ENCODE measurements around the gene CNNM2. TPM values are rescaled to one million over a fixed set of nuclear protein-coding genes. Genes with fewer than 3 reads are reported as not detected.
"Not testable (repeated sequence)": the region's sequence is repeated elsewhere in the genome, so short reads cannot be mapped to it uniquely, and the experiment has no call there.

CNNM2 gene
- total RNA-seq, 4 donors from 2014 or later: 9.9 to 21.0 (median 10.5) TPM

GRCh38 chr10:102998399-102998907, 80.4 kb downstream of the CNNM2 start:
- no peaks in the 10 kb centered on the region for H3K27me3 ChIP-seq
- H3K9me3 ChIP-seq: no peaks in the 10 kb centered on the region
- 91 to 97% methylated on average over 7 of the region's 7 CpGs for WGBS, 2 donors
- H3K4me3 ChIP-seq: no peak overlapping the region
- TF ChIP-seq CTCF (IDR thresholded peaks at IDR 0.05) (no peak), EP300 (IDR thresholded peaks at IDR 0.05) (no peak), POLR2A (IDR thresholded peaks at IDR 0.05) (no peak)
- no peaks in the 10 kb centered on the region for H3K4me1 ChIP-seq
- no peak for DNase-seq (ENCODE audit: low spot score in 2 of 2)
- H3K36me3 ChIP-seq: no peaks in the 10 kb centered on the region
- H3K27ac ChIP-seq: no peak overlapping the region

- H3K9me3 ChIP-seq; H3K4me3 ChIP-seq; DNase-seq (ENCODE audit: low spot score in 2 of 2); H3K27ac ChIP-seq; H3K36me3 ChIP-seq; H3K4me1 ChIP-seq; H3K27me3 ChIP-seq: not testable (repeated sequence)
- WGBS, 2 donors: 96 to 97% methylated on average over 7 of the region's 7 CpGs
Observed at GRCh38 chr10:103000050-103000449, 82.0 kb downstream of the CNNM2 start.

GRCh38 chr10:103007017-103007416, 88.9 kb downstream of the CNNM2 start:
- no peak for TF ChIP-seq EP300 (IDR thresholded peaks at IDR 0.05)
- no peak for TF ChIP-seq CTCF (IDR thresholded peaks at IDR 0.05)
- TF ChIP-seq POLR2A (IDR thresholded peaks at IDR 0.05): no peak
- Histone ChIP-seq H3K4me1 (no peaks in the 10 kb centered on the region), H3K27me3 (no peaks in the 10 kb centered on the region), H3K27ac (no peak overlapping the region), H3K9me3 (peaks cover 0 to 13% (median 2%) of the 10 kb centered on the region in 4 donors), H3K4me3 (no peak overlapping the region), H3K36me3 (peaks cover 0 to 21% (median 0%) of the 10 kb centered on the region in 3 donors)
- DNase-seq (ENCODE audit: low spot score in 2 of 2): no peak
- 87 to 95% methylated on average over 5 of the region's 5 CpGs for WGBS, 2 donors

GRCh38 chr10:103013416-103013815, 95.3 kb downstream of the CNNM2 start:
- Histone ChIP-seq H3K9me3 (no peaks in the 10 kb centered on the region), H3K27ac (no peak overlapping the region), H3K4me3 (no peak overlapping the region), H3K4me1 (no peaks in the 10 kb centered on the region), H3K36me3 (no peaks in the 10 kb centered on the region), H3K27me3 (no peaks in the 10 kb centered on the region)
- no peak for DNase-seq (ENCODE audit: low spot score in 2 of 2)
- WGBS, 2 donors: 69 to 76% methylated on average over 5 of the region's 5 CpGs
- TF ChIP-seq EP300 (IDR thresholded peaks at IDR 0.05) (no peak), POLR2A (IDR thresholded peaks at IDR 0.05) (no peak), CTCF (IDR thresholded peaks at IDR 0.05) (no peak)

GRCh38 chr10:103019425-103019824, 101.3 kb downstream of the CNNM2 start:
- Histone ChIP-seq H3K4me3 (no peak overlapping the region), H3K9me3 (no peaks in the 10 kb centered on the region), H3K4me1 (no peaks in the 10 kb centered on the region), H3K27ac (no peak overlapping the region), H3K27me3 (no peaks in the 10 kb centered on the region), H3K36me3 (no peaks in the 10 kb centered on the region)
- no peak for DNase-seq (ENCODE audit: low spot score in 2 of 2)
- no peak for TF ChIP-seq EP300 (IDR thresholded peaks at IDR 0.05)
- TF ChIP-seq POLR2A (IDR thresholded peaks at IDR 0.05): no peak
- no peak for TF ChIP-seq CTCF (IDR thresholded peaks at IDR 0.05)
- 91 to 98% methylated on average over 3 of the region's 3 CpGs for WGBS, 2 donors
